NCI-H2227 (cell line): ENCODE data around the gene ZNF672.
"Not testable (repeated sequence)": the region's sequence is repeated elsewhere in the genome, so short reads cannot be mapped to it uniquely, and the experiment has no call there.

Source experiments
- DNase-seq: peaks from one replicate; lab custom pipeline; 2025; ENCODE audit not compliant: unreplicated experiment; lab: John Stamatoyannopoulos, UW

ZNF672 gene

DNA sequence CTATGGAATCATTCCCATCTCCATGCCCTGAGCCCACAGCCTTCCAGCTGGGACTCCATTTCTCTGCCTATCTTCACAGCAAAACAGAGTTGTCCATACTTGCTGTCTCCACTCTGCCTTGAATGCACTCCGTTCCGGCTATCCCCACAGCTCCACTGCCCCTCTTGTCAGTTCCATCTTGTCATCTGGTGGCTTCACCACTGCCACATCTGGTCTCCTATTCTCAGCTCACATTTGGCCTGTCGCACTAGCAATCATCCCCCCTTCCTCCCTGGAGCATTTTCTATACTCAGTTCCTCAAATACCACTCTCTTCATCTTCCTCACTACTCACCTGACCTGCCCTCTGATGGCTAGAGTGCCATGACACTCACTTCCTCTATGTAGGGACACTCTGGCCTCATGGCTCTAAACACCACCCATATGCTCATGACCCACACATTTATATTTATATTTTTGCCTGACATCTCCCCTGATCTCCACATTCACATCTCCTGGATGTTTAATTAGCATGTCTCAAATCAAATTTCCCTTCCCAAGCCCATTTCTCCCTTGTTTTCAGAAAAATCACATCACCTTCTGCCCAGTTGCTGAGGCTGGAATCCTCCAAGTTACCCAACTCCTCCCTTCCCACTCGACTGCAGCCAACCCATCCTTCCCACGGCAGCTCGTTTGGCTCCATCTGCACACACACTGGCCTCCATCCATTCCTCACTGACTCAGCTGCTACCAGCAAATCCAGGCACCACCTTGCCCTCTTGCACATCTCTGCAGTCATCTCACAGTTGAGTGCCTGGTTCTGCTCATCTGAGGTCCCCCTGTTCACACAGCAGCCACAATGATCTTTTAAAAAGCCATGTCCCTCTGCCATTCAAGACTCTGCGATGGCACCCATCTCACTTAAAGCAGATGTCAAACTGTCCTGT, 14.7 kb downstream of the ZNF672 start:
- no peak for DNase-seq

DNA sequence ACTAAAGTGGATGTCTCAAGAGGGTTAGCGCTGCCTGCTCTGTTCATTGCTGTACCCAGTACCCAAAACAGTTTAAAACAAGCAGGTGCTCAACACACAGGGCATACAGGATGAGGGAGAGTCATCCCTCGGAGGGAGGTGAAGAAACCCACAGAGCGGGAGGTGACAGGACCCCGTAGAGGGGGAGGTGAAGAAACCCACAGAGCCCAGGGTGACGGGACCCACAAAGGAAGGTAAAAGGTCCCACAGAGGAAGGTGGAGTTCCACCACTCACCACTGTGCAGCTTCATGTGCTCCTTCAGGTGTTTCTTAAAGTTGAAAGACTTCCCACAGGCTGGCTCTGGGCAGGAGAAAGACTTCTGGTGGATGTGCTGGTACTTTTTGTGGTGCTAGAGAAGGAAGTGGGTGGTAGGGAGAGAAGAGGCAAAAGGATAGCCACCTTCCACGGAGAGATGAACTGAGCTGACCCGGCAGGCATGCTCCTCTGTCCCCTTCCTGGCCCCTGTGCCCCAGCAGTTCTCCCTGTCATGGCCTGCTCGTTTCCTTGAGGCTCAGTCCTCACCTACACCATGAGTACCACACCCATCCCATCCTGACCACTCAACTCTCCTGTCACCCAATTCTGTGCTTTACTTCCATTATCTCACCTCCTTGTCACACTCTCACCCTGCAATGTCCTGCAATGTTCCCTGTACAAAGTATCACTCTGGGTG, 15.8 kb downstream of the ZNF672 start:
- DNase-seq = no peak

- no peak for DNase-seq
Observed at GRCh38 chr1:248855580-248855979, 17.6 kb downstream of the ZNF672 start.

- DNase-seq = no peak
Observed at GRCh38 chr1:248856176-248856575, 18.2 kb downstream of the ZNF672 start.

GRCh38 chr1:248857201-248857600, 19.2 kb downstream of the ZNF672 start:
- DNase-seq = no peak

GRCh38 chr1:248857749-248858095, 19.7 kb downstream of the ZNF672 start:
- DNase-seq = no peak

GRCh38 chr1:248858096-248858890, 20.3 kb downstream of the ZNF672 start:
- DNase-seq = peak; percentile 74

DNA sequence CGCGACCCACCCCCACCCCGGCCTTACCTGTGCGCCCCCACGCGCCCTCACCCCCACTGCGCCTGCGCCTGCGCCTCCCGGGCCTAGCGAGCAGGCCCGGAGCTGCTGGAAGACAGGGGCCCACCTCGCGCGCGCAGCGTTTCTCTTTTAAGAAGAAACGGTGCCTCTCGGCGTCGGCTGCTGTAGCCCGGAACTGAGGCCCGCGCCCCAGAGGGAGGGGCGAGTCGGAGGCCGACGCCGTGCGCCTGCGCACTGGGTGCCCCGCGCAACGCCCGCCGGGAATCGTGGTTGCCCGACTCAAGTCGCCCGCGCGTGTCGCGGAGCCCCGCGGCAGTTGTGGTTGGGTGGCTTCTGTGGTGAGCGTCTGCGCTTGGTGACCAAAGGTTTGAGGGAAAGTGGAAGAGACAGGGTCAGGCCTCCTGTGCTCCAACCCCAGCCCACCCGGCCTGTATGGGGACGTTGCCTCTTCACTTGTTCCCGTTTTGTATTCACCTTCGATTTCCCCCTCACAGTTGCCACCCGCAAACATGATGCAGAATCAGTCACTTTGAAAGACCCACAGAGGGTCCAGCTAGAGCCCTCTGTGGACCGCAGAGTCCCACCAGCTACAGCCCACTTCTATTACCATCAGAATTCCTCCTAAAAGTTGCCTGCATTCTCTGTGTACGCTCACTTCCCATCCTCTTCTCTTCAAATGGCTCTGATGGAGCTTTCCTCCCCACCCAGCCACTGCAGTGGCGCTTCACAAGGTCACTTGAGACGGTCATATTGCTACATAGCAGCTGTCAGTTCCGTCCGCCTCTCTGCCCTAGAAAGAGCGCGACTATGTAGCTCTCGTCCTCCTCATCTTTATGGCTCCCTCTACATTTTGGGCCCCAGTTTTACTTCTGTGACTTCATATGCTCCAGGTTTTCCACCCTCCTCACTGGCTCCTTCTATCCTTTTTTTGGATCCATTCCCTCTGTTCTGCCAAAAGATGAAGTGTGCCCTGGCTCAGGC, 21.2 kb downstream of the ZNF672 start, which contains the start of gene ZNF692:
Gene ZNF692, minus strand, starts transcription at position 195 of the 999 bp plus-strand sequence. CDS start 776 bp downstream, outside the sequence.
- DNase-seq = peak; percentile 98

GRCh38 chr1:248860007-248860406, 22.0 kb downstream of the ZNF672 start:
- DNase-seq = no peak

DNA sequence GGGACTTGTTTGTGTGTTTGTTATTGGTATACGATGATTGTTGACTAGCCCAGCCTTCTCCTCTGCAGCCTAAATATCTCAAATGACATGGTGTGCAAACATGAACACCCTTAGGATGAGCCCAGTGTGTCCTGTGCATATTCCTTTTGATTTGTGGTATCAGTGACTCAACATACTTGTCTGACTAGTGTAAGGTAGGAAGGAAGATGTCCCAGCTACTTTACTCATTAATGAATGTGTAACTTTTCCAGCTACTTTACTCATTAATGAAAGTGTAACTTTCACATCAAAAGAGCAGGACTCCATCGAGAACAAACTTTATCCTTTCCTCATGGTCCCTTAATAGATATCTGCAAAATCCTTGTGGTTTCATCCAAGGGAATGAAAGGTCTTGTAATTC, 23.6 kb downstream of the ZNF672 start:
- no peak for DNase-seq

- no peak for DNase-seq
Observed at GRCh38 chr1:248862695-248862997, 24.6 kb downstream of the ZNF672 start.

GRCh38 chr1:248862998-248863881, 25.2 kb downstream of the ZNF672 start:
- DNase-seq = peak; percentile 87

DNA sequence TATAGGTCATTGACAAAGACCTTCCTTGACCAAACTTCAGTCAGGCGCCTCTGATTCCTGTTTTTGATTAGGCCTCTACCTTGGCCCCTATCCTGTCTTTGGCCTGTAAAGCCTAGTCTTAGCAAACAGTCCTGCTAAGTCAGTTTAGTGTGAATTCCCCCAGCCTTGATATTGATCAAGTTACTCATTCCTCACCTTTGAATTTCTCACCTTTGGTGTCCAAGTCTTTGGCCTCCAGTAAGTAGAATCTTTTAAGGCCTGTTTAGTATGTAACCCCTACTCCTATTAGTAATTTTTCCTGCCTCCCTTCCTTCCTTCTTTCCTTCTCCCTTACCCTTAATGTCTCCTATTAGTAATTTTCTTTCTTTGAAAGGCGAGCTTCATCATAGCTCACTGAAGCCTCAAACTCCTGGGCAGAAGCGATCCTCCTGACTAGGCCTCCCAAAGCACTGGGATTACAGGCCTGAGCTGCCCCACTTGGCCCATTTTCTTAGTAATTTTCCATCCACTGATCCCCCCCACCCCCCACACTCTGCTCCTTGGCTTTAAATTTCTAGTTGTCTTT, 33.9 kb downstream of the ZNF672 start:
- DNase-seq = peak; percentile 11

DNA sequence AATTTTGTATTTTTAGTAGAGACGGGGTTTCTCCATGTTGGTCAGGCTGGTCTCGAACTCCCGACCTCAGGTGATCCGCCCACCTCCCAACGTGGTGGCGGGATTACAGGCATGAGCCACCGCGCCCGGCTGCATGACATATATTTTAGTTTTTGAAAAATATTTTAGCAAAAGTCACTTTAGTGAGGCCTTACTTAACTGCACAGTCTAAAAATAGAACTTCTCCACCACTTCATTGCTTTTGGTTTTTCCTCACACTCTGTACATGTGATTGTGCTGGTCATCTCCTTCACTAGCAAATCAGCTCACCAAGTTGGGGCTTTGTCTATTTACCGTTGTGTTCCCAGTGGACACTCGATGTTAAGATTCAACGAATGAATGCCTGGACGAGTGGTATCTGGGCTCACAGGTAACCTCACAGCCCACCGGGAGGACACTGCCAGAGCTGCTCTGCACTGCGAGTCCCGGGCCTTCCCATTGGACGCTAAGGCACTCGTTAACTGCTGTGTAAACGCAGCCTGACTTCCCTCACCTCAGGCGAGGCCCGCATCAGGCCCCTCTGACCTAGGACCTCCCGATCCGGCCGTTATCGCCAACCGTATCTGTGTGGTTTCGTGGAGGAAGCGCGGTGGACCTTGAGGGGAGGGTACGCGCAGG, 34.9 kb downstream of the ZNF672 start:
- DNase-seq = peak; percentile 71

GRCh38 chr1:248873409-248873992, 35.5 kb downstream of the ZNF672 start:
- peak; percentile 98 for DNase-seq

- peak; percentile 93 for DNase-seq
Observed at GRCh38 chr1:248873993-248874533, 36.0 kb downstream of the ZNF672 start.

DNA sequence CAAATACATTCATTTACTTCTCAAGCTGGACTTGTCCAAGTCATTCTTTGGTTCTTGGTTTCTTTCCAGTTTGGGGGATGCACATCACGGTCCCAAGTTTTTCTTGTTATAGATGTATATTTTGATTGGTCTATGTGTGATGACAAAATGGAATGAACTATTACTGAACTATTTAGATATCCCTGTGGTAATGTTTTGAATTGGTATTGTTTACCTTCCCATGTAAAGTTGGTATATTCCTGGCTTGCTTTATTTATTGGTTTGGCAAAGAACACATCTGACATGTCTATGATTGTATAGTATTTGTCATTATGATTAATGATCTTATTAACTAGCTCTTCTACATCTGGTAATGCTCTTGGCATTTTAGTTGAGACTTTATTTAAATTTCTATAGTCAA, 43.2 kb downstream of the ZNF672 start:
- DNase-seq = no peak

- not testable (repeated sequence) for DNase-seq
Observed at GRCh38 chr1:248882427-248882826, 44.4 kb downstream of the ZNF672 start.
